GM12878 (cell line): ENCODE data around the gene RARS1. TPM values are rescaled to one million over a fixed set of nuclear protein-coding genes. Genes with fewer than 3 reads are reported as not detected.

ENCODE experiments used
- CBX5 ChIP-seq: sonication (generic); IDR thresholded peaks from 2 replicates; pipeline ENCODE4 v1.6.1; 2016; ENCODE audit warnings: low read depth, moderate library complexity, mild to moderate bottlenecking, inconsistent platforms
- CEBPB ChIP-seq, 2 experiments: fragments of 150-350 bp in 1 of 2; IDR thresholded peaks; 2 replicates each; pipeline ENCODE4 v1.6.1; 2012 to 2014; ENCODE audit warnings: low read depth in 2 of 2, low read length in 2 of 2, borderline replicate concordance in 1 of 2, inconsistent platforms in 1 of 2
- CREM ChIP-seq: IDR thresholded peaks from 2 replicates; pipeline ENCODE4 v1.6.1; 2014; ENCODE audit warnings: antibody characterized with exemption, low read depth
- CUX1 ChIP-seq: IDR thresholded peaks from 2 replicates; pipeline ENCODE4 v1.6.1; 2012; ENCODE audit warnings: improper control_type of control experiment, low read depth, low read length; ENCODE audit not compliant: insufficient replicate concordance
- E4F1 ChIP-seq: fragments of 450-650 bp; IDR thresholded peaks from 2 replicates; pipeline ENCODE4 v1.6.1; 2018; ENCODE audit warnings: borderline replicate concordance, mild to moderate bottlenecking; ENCODE audit not compliant: partially characterized antibody
- ETV6 ChIP-seq, 2 experiments: fragments of 450-650 bp in 1 of 2; IDR thresholded peaks in 1 of 2; conservative IDR thresholded peaks in 1 of 2; 2 replicates each; pipeline ENCODE4 v1.6.1; 2014; ENCODE audit warnings: antibody characterized with exemption in 1 of 2, borderline replicate concordance in 1 of 2, low read depth in 1 of 2, mild to moderate bottlenecking in 1 of 2, moderate library complexity in 1 of 2
- HCFC1 ChIP-seq: fragments of 150-350 bp; IDR thresholded peaks from 2 replicates; pipeline ENCODE4 v1.6.1; 2014; ENCODE audit warnings: low read length
- IKZF1 ChIP-seq: fragments of 450-650 bp; conservative IDR thresholded peaks from 2 replicates; pipeline ENCODE4 v1.6.1; 2017; ENCODE audit warnings: antibody characterized with exemption, mild to moderate bottlenecking
- NBN ChIP-seq: fragments of 450-650 bp; IDR thresholded peaks from 2 replicates; pipeline ENCODE4 v1.6.1; 2016
- PAX8 ChIP-seq: fragments of 450-650 bp; IDR thresholded peaks from 2 replicates; pipeline ENCODE4 v1.6.1; 2017; ENCODE audit warnings: mild to moderate bottlenecking, moderate library complexity
- SMC3 ChIP-seq: IDR thresholded peaks from 2 replicates; pipeline ENCODE4 v1.6.1; 2011; ENCODE audit warnings: low read length, improper control_type of control experiment, borderline replicate concordance
- TCF3 ChIP-seq: IDR thresholded peaks from 2 replicates; pipeline ENCODE4 v1.6.1; 2012; ENCODE audit warnings: low read depth, mild to moderate bottlenecking, low read length, borderline replicate concordance; ENCODE audit not compliant: insufficient read depth
- ZNF24 ChIP-seq: fragments of 450-650 bp; IDR thresholded peaks from 2 replicates; pipeline ENCODE4 v1.6.1; 2017; ENCODE audit warnings: antibody characterized with exemption, mild to moderate bottlenecking
- polyA plus RNA-seq, 11 experiments: library from polyadenylated mRNA; depleted of rRNA in 4 of 11; unstranded in 6 of 11; stranded (reverse) in 5 of 11; fragments of >200 nt; fragmentation: Nextera tagmentation in 4 of 11; fragmentation: Illumina TruSeq in 1 of 11; extraction: Ambion mirVana in 4 of 11; extraction: Trizol in 1 of 11; gene quantifications; 1 replicate in 1 of 11; 2 replicates in 10 of 11; pipeline versions ENCODE4 v1.2.1 to v1.2.3, GENCODE V29; 2011 to 2016; ENCODE audit warnings: inconsistent platforms in 2 of 11, missing spikeins in 2 of 11, low read depth in 1 of 11
- total RNA-seq, 4 experiments: library from RNA; depleted of rRNA in 3 of 4; stranded (reverse); fragments of >200 nt in 3 of 4; fragmentation: Illumina TruSeq in 1 of 4; extraction: Trizol in 1 of 4; gene quantifications; 2 replicates each; pipeline versions ENCODE4 v1.2.1 to v1.2.3, GENCODE V29; 2013 to 2021
- TF ChIP-seq, protein P1 (sequence below): fragments of 450-650 bp; formaldehyde crosslinking; IDR thresholded peaks from 2 replicates; pipeline ENCODE4 v1.5.0; 2022; ENCODE audit warnings: mild to moderate bottlenecking, missing genetic modification characterization
- TF ChIP-seq, protein P2 (sequence below): fragments of 450-650 bp; IDR thresholded peaks from 2 replicates; pipeline ENCODE4 v1.6.1; 2017; ENCODE audit warnings: mild to moderate bottlenecking, low read depth, inconsistent platforms; ENCODE audit not compliant: poor library complexity, severe bottlenecking

RARS1 gene
- total and polyA plus RNA-seq, 10 of the 15 experiments (the other 5 are each of a cell fraction or from before 2014, with no cell fraction given) = 80.5 to 127 (median 105) TPM

- TF ChIP-seq E4F1 (no peak), SMC3 (no peak), CUX1 (no peak), CEBPB (IDR thresholded peaks at IDR 0.05; ENCODE audit: borderline replicate concordance in 1 of 2, low read depth in 2 of 2, low read length in 2 of 2) (no peak), TCF3 (no peak), CREM (no peak), ZNF24 (no peak), IKZF1 (no peak), PAX8 (no peak), HCFC1 (no peak), NBN (no peak), ETV6 (conservative IDR thresholded peaks at IDR 0.05 in 1 of 2, IDR thresholded peaks at IDR 0.05 in 1 of 2; ENCODE audit: borderline replicate concordance in 1 of 2, low read depth in 1 of 2) (no peak), CBX5 (no peak)
- TF ChIP-seq, protein P1, sequence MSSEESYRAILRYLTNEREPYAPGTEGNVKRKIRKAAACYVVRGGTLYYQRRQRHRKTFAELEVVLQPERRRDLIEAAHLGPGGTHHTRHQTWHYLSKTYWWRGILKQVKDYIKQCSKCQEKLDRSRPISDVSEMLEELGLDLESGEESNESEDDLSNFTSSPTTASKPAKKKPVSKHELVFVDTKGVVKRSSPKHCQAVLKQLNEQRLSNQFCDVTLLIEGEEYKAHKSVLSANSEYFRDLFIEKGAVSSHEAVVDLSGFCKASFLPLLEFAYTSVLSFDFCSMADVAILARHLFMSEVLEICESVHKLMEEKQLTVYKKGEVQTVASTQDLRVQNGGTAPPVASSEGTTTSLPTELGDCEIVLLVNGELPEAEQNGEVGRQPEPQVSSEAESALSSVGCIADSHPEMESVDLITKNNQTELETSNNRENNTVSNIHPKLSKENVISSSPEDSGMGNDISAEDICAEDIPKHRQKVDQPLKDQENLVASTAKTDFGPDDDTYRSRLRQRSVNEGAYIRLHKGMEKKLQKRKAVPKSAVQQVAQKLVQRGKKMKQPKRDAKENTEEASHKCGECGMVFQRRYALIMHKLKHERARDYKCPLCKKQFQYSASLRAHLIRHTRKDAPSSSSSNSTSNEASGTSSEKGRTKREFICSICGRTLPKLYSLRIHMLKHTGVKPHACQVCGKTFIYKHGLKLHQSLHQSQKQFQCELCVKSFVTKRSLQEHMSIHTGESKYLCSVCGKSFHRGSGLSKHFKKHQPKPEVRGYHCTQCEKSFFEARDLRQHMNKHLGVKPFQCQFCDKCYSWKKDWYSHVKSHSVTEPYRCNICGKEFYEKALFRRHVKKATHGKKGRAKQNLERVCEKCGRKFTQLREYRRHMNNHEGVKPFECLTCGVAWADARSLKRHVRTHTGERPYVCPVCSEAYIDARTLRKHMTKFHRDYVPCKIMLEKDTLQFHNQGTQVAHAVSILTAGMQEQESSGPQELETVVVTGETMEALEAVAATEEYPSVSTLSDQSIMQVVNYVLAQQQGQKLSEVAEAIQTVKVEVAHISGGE (CRISPR knock-in tag) = no peak
- TF ChIP-seq, protein P2, sequence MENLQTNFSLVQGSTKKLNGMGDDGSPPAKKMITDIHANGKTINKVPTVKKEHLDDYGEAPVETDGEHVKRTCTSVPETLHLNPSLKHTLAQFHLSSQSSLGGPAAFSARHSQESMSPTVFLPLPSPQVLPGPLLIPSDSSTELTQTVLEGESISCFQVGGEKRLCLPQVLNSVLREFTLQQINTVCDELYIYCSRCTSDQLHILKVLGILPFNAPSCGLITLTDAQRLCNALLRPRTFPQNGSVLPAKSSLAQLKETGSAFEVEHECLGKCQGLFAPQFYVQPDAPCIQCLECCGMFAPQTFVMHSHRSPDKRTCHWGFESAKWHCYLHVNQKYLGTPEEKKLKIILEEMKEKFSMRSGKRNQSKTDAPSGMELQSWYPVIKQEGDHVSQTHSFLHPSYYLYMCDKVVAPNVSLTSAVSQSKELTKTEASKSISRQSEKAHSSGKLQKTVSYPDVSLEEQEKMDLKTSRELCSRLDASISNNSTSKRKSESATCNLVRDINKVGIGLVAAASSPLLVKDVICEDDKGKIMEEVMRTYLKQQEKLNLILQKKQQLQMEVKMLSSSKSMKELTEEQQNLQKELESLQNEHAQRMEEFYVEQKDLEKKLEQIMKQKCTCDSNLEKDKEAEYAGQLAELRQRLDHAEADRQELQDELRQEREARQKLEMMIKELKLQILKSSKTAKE = no peak
These were observed 38.5 kb upstream of the RARS1 start (continued) for GRCh38 chr5:168447808-168448207.
